Choroid plexus epithelial cell (primary cell): ENCODE measurements around the gene EHMT1.
A peak's percentile ranks its signal among the peaks of the same experiment; 100 is the strongest.

Experiments used
- DNase-seq: peaks from one replicate; pipeline ENCODE4 v3.0.0-alpha.2; 2010; ENCODE audit warnings: low read depth
- H3K4me3 ChIP-seq: 2 replicates; pipeline ENCODE4 v1.5.1; 2011; ENCODE audit warnings: low read depth, mild to moderate bottlenecking, control low read depth, low read length, moderate library complexity
- TF ChIP-seq, protein P1 (sequence below): conservative IDR thresholded peaks from 2 replicates; pipeline ENCODE4 v1.5.1; 2011; ENCODE audit warnings: low read depth, mild to moderate bottlenecking, control low read depth, inconsistent platforms, low read length, moderate library complexity

EHMT1 gene

DNA sequence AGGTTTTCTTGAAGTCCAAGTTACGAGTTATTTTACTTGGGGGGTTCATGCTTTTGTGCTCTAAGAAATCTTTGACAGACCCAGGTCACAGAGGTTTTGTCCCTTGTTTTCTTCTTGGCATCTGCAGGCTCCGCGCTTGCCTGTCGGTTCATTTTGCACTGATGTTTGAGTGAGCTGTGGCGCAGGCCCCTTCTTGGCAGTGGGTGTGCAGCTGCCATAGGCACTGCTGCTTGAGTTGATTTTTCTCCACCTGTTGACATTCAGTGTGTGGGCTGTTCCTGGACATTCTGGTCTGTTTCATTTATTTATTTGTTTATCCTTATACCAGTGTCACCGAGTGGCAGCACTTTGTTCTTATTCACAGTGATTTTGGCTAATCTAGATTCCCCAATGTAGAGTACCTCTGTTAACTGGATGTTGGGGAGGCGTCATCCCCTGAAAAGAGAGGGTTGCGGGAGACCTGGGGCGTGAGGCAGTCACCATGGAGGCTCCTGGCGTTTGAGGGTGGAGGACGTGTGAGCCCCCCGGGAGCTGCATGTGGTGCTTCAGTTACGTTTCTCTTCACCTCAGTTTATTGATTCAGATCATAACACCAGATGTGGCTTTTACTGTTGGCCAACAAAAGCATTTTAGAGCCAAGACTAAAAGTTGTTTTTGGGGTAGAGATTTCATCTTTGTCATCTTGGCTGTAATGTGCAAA, 137.4 kb downstream of the EHMT1 start:
- H3K4me3 ChIP-seq, result no peak overlapping the region
- peak; percentile 26 for DNase-seq
- TF ChIP-seq, protein P1, sequence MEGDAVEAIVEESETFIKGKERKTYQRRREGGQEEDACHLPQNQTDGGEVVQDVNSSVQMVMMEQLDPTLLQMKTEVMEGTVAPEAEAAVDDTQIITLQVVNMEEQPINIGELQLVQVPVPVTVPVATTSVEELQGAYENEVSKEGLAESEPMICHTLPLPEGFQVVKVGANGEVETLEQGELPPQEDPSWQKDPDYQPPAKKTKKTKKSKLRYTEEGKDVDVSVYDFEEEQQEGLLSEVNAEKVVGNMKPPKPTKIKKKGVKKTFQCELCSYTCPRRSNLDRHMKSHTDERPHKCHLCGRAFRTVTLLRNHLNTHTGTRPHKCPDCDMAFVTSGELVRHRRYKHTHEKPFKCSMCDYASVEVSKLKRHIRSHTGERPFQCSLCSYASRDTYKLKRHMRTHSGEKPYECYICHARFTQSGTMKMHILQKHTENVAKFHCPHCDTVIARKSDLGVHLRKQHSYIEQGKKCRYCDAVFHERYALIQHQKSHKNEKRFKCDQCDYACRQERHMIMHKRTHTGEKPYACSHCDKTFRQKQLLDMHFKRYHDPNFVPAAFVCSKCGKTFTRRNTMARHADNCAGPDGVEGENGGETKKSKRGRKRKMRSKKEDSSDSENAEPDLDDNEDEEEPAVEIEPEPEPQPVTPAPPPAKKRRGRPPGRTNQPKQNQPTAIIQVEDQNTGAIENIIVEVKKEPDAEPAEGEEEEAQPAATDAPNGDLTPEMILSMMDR, result no peak

DNA sequence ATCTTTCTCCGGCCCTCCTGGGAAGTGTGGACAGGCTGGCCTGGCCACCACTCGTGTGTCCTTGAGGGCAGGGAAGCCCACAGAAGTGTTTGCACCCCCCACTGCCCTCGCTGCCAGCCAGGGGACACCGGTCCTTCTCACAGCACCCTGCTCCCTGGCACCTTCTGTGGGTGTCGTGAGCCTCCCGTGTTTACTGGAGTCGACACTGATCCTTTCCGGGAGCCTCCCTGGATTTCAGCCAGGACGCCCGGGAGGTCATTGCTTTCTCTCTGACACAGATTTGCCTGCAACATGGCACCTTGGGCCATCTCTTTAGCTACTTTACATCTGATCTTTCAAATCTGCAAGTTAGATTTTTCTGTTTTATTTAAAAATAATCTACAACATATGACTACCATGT, 138.3 kb downstream of the EHMT1 start:
- TF ChIP-seq, protein P1, result no peak
- peak; percentile 11 for DNase-seq
- no peak overlapping the region for H3K4me3 ChIP-seq

DNA sequence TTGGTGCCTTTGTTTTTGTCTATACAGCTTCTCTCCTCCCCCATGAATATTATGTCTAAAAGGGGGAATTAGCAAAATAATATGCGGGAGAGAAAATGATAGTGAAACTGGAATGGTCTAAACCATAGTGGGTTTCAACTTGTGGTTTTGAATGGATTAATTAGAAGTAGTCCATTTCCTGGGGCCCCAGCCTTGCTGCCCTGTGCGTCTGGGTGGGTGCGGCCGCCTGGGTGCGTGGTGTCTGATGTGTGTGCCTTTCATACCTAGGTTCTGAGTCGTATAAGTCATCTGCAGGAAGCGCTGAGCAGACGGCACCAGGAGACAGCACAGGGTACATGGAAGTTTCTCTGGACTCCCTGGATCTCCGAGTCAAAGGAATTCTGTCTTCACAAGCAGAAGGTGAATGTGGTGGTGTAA, 138.8 kb downstream of the EHMT1 start:
- DNase-seq, result peak; percentile 66
- TF ChIP-seq, protein P1, result no peak
- no peak overlapping the region for H3K4me3 ChIP-seq

DNA sequence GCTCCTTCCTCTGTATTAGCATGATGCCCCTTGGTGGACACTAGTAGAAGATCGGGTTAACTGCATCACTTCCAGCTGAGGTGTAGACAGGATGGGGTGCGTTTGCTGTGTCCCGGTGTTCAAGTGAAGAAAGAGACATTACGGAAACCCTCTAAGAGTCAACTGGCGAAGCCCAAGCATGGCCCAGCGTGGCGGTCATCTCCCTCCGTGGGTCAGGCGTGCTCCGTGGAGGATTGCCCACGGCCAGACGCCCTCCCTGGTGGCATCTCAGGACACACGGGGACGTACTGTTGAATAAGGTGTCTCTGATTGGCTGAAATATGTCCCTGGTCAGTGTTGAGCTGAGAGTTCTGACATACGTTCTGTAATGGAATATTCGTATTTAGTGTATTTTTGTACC, 139.3 kb downstream of the EHMT1 start:
- no peak overlapping the region for H3K4me3 ChIP-seq
- DNase-seq, result no peak
- TF ChIP-seq, protein P1, result peak; percentile 25

DNA sequence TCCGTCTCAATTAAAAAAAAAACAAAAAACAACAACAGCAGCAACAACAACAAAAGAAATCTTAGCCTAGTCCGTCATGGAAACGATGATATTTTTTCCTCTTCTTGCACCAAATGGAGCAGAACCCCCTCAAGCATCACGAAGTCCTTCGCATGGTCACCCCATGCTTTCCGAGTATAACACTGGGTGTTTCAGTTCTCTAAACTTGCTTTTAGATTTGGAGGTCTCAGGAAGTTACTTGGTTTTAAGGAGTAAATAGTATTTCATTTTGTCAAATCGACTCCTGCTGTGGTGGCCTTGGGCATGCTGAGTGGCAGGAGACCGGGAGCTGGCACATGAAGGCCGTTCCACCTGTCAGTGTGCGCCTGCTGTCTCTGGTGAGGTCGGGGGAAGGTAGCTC, 140.3 kb downstream of the EHMT1 start:
- no peak for DNase-seq
- TF ChIP-seq, protein P1, result no peak
- H3K4me3 ChIP-seq, result no peak overlapping the region

DNA sequence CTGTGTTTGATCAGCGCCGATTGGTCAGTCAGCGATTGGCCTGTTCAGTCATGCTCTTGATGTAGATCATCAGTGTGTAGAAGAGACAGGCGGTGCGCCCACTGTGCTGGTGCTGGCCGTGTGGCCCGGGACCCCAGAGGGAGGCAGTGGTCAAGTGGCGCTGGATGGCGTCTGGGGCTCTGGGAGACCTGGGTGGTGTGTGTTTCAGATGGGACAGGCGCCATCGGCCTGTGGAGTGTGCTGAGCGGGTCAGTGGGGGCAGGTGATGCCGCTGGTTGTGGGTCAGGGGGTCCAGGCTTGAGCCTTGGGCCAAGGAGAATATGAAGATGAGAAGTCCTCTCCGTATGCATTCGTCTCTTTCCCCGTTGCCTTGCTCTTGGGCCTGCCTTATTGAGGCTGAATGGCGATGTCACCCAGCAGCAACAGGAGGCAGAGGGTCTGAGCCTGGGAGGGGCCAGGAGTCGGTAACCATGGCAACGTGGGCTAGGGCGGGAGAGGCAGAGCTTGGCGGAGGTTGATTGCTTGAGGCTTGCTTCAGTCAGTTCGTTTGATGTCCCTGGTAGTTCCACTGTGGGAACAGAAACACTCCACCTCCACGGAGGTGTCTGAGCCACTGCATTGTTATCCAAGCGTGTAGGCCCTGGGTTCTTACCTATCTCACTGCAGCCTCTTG, 141.0 kb downstream of the EHMT1 start:
- DNase-seq, result no peak
- TF ChIP-seq, protein P1, result no peak
- H3K4me3 ChIP-seq, result no peak overlapping the region

DNA sequence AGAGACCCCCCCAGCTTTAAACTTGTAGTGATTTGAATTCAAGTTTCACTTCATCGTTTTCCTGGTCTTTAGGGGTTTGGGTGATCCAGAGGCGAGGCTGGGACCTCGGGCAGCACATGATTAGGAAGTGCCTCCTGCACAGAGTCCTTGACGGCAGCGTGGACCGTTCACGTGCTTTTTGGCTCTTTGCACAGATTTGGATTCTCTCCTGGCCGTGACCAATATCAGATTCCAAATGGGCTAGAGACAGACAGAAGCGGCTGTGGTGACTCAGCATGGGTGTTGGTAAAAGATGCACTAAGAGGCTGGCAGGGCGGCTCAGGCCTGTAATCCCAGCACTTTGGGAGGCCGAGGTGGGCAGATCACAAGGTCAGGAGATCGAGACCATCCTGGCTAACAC, 141.6 kb downstream of the EHMT1 start:
- no peak for DNase-seq
- H3K4me3 ChIP-seq, result no peak overlapping the region
- TF ChIP-seq, protein P1, result no peak
